Stimulated activated CD4-positive, alpha-beta T cell treated with anti-CD3 and anti-CD28 coated beads, Interleukin-12 subunit alpha, Interleukin-12 subunit beta, amount 100 ng/mL, for 24 hours (primary cell): ENCODE results near the gene STMN3.
A peak's percentile ranks its signal among the peaks of the same experiment; 100 is the strongest.

ENCODE experiments used
- DNase-seq, 2 experiments: peaks; one replicate each; pipeline ENCODE4 v3.0.0-alpha.2; 2020; ENCODE audit warnings: low read depth in 2 of 2

The STMN3 gene

GRCh38 chr20:63653041-63653973, at the start of gene STMN3:
Gene STMN3, minus strand, starts transcription at chr20:63653424. Its CDS starts 79 bp downstream, at chr20:63653345.
- peak in 1 of 2 experiments; percentile 59 for DNase-seq

DNA sequence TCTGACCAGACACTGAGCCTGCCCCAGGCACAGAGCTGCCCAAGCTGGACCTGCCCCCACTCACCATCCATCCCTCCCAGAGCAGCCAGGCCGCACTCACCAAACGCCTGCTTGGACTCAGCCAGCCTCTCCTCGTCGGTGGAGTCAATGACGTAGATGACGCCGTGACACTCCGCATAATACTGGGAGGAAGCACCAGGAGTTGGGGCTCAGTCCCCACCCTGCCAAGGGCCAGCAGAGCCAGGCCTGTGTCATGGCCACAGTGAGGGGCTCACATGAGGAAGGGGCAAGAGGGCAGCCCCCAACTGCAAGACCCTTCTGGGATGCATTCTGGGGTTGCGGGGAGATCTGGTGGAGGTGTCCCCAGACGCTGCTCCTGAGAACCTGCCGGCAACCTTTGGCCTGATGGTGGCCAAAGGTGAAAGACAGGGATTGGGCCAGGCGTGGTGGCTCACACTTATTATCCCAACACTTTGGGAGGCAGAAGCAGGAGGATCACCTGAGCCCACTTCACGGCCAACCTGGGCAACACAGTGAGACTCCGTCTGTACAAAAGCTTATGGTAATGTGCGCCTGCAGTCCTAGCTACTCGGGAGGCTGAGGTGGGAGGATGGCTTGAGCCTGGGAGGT, 48.9 kb upstream of the STMN3 start:
- DNase-seq = no peak

DNA sequence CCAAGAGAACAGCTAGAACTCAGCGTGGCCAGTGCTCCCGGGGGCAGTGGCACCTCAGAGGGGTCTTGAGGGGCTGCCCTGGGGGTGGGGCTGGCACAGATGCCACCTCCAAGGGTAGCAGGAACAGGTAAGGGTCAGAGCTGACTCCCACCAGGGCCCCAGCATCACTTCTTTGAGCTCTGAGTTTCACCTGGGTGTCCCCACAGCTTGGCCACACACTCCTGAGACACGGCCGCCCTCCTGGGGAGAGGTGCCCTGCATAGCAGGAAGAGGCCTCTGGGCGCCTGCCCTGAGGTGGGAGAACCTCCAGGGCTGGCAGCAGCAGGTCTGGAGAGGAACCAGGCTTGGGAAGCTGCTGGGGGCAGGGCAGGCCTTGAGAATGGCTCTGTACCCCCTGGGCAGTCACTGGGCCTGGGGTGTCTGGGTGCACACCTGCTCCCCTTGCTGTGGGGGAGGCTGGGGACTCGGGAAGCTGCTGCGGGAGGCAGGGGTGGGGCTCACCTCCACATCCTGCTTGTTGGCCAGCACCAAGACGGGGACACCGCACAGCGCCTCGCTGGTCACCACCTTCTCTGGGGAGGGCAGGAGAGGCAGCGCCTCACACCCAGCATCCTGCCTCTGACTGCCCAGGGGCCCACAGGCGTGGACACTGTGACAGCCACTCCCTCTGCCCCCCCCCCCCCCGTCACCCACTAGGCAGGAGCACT, 48.3 kb upstream of the STMN3 start:
- DNase-seq = no peak

DNA sequence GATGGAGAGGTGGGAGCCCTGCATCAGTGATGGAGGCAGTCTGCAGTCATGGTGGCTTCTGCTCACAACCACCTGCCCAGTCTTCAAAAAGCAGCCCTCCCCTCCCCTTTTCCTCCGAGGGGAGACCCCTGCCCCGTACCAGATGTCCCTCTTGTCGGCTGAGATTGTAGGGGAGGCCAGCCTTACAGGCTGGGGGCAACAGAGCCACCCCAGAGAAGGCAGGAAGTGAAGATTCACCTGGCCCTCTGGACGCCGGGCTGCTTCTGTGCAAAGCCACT, 47.8 kb upstream of the STMN3 start:
- no peak for DNase-seq

DNA sequence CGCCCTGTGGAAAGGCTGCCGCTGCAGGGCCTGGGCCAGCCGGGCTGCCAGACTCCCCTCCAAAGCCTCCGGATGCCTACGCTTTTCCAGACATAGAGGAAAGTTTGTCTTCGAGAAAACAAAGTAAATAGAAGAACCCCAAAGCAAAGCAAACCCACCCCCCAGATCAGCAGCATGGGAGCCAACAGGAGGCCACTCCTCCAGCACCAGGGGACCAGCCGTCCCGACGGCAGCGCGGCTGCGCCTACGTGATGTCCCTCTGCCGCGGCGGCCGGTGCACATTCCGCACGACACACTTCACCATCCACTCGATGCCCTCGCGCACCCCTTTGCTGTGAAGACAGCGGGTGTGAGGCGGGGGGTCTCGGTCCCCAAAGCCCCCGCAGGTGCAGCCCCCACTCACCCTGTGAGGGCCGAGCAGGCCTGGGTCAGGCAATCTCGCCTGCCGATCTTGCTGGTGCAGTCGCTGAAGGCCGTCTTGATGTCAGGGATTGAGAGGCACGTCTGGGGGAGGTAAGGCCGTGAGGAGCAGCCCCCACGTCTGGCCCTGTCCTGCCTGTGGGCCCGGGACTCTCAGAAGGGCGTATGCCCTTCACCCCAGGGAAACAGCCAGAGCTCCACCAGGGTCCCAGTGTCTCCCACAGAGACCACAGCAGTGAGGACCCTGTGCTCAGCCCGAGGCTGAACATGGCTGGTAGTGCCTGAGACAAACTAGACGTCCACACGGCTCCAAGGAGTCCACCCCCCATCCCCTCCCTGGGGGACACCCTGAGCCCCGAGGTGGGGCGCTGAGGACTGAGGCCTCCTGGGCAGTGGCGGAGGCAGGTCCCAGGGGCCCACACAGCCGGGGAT, 47.2 kb upstream of the STMN3 start:
- no peak for DNase-seq

GRCh38 chr20:63699466-63700198, 46.4 kb upstream of the STMN3 start:
- DNase-seq = no peak

DNA sequence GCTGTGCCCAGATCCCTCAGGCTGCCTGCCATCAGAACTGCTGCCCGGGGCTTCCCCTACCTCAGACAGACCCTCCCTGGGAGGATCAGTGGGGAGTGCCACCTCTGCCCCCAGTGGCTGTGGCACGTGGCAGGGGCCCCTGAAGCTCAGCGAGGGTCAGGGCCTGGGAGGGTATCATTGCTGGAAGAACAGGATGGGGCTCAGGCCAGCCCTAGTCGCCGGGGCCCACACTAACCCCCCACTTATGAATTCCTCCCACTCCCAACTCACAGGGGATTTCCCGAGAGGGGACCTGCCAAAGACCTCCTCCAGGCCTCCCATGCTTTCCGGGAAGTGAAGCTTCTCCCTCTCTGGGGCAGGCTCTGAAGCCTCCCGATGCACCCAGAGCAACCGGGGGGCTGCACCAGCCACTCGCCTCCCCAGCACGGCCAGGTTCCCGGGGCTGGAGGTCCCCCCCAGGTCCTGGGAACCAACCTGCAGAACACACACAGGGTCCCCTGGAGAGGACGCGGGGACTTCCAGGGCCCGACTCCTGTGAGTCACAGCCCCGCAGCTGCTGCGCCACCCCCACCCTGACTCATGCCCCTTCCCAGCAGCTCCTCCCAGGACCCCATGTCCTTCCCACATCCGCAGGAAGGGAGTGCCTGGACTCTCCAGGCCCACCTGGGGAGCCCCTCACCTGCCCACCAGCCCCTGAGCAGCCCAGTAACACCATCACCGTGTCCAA, 45.7 kb upstream of the STMN3 start:
- DNase-seq = peak in 1 of 2 experiments; percentile 61

- DNase-seq = no peak
Measured at GRCh38 chr20:63697868-63698545, 44.8 kb upstream of the STMN3 start.

DNA sequence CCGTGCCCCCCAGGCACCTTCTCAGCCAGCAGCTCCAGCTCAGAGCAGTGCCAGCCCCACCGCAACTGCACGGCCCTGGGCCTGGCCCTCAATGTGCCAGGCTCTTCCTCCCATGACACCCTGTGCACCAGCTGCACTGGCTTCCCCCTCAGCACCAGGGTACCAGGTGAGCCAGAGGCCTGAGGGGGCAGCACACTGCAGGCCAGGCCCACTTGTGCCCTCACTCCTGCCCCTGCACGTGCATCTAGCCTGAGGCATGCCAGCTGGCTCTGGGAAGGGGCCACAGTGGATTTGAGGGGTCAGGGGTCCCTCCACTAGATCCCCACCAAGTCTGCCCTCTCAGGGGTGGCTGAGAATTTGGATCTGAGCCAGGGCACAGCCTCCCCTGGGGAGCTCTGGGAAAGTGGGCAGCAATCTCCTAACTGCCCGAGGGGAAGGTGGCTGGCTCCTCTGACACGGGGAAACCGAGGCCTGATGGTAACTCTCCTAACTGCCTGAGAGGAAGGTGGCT, 44.2 kb upstream of the STMN3 start:
- no peak for DNase-seq

DNA sequence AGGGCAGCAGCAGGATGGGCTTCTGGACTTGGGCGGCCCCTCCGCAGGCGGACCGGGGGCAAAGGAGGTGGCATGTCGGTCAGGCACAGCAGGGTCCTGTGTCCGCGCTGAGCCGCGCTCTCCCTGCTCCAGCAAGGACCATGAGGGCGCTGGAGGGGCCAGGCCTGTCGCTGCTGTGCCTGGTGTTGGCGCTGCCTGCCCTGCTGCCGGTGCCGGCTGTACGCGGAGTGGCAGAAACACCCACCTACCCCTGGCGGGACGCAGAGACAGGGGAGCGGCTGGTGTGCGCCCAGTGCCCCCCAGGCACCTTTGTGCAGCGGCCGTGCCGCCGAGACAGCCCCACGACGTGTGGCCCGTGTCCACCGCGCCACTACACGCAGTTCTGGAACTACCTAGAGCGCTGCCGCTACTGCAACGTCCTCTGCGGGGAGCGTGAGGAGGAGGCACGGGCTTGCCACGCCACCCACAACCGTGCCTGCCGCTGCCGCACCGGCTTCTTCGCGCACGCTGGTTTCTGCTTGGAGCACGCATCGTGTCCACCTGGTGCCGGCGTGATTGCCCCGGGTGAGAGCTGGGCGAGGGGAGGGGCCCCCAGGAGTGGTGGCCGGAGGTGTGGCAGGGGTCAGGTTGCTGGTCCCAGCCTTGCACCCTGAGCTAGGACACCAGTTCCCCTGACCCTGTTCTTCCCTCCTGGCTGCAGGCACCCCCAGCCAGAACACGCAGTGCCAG, 43.6 kb upstream of the STMN3 start, which contains the start of gene TNFRSF6B:
TSS of gene TNFRSF6B (plus strand) at position 25 of the 729 bp plus-strand sequence. CDS start at position 141, 116 bp downstream.
- DNase-seq = no peak

DNA sequence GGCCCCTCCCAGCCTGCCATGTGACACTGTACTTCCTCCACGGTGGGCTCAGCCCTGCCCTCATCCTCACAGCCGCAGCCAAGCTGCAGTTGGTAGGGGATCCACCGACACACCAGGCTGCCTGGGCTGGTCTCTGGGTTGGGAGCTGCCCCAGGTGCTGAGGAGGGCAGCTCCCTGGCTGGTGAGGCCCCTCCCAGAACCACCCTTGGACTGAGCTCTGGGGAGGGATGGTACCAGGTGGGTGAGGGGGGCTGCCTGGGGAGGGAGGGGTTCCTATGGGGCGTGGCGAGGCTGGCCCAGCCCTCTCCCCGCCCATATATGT, 43.0 kb upstream of the STMN3 start:
- no peak for DNase-seq

DNA sequence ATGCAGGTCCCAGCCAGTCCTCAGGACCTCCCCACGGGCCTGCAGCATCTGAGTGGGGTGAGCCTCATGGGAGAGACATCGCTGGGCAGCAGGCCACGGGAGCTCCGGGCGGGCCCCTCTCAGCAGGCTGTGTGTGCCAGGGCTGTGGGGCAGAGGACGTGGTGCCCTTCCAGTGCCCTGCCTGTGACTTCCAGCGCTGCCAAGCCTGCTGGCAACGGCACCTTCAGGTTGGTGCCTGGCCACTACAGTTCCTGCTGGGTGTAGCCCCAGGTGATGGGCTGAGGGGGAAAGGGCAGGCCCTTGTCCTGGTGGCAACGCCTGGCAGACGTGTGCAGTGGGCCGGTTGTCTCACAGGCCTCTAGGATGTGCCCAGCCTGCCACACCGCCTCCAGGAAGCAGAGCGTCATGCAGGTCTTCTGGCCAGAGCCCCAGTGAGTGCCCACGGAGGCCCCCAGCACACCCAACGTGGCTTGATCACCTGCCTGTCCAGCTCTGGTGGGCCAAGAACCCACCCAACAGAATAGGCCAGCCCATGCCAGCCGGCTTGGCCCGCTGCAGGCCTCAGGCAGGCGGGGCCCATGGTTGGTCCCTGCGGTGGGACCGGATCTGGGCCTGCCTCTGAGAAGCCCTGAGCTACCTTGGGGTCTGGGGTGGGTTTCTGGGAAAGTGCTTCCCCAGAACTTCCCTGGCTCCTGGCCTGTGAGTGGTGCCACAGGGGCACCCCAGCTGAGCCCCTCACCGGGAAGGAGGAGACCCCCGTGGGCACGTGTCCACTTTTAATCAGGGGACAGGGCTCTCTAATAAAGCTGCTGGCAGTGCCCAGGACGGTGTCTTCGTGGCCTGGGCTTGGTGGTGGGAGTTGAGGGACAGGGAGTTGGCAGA, 42.4 kb upstream of the STMN3 start:
- DNase-seq = no peak

GRCh38 chr20:63694584-63695423, 41.6 kb upstream of the STMN3 start:
- no peak for DNase-seq

- DNase-seq = no peak
Measured at GRCh38 chr20:63693733-63694583, 40.7 kb upstream of the STMN3 start.

DNA sequence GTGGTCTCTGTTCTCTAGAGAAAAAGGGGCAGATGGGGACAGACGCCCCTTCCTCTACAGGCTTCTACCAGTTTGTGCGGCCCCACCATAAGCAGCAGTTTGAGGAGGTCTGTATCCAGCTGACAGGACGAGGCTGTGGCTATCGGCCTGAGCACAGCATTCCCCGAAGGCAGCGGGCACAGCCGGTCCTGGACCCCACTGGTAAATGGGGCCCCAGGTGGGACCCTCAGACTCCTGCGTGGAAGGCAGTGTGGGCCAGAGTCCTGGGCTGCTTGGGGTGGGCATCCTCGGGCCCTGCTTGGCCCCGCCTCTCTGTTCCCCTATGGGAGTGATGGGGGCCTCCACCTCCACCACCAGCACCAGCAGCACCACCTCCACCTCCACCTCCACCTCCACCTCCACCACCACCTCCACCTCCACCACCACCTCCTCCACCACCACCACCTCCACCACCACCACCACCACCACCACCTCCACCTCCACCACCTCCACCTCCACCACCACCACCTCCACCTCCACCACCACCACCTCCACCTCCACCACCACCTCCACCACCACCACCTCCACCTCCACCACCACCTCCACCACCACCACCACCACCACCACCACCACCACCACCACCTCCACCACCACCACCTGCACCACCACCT, 40.0 kb upstream of the STMN3 start:
- no peak for DNase-seq
